K562 (cell line): ENCODE results near the gene FFAR1. TPM values are rescaled to one million over a fixed set of nuclear protein-coding genes. Genes with fewer than 3 reads are reported as not detected.

Experiments used
- ATF1 ChIP-seq, 2 experiments: fragments of 450-650 bp in 1 of 2; IDR thresholded peaks; 2 replicates each; pipeline ENCODE4 v1.6.1; 2016; ENCODE audit warnings: missing compliant biosample characterization in 1 of 2, missing genetic modification characterization in 1 of 2
- BCL6 ChIP-seq: fragments of 250-450 bp; sonication (Bioruptor Pico); IDR thresholded peaks from 2 replicates; pipeline ENCODE4 v1.4.0; 2020
- ETS2 ChIP-seq: IDR thresholded peaks from 2 replicates; pipeline ENCODE4 v1.6.1; 2016; ENCODE audit warnings: borderline replicate concordance, missing genetic modification characterization, mild to moderate bottlenecking, moderate library complexity, missing compliant biosample characterization; ENCODE audit not compliant: poor library complexity, severe bottlenecking
- GTF3C2 ChIP-seq: IDR thresholded peaks from 3 replicates; pipeline ENCODE4 v1.6.1; 2011; ENCODE audit warnings: borderline replicate concordance, mild to moderate bottlenecking, moderate library complexity; ENCODE audit not compliant: insufficient read length; ENCODE audit errors: extremely low read depth
- MAFG ChIP-seq: fragments of 450-650 bp; conservative IDR thresholded peaks from 2 replicates; pipeline ENCODE4 v1.6.1; 2016; ENCODE audit warnings: missing genetic modification characterization, missing compliant biosample characterization
- MAZ ChIP-seq, 2 experiments: fragments of 450-650 bp in 1 of 2; sonication (generic) in 1 of 2; formaldehyde crosslinking; IDR thresholded peaks in 1 of 2; conservative IDR thresholded peaks in 1 of 2; 2 replicates each; pipeline versions ENCODE4 v1.4.0 to v1.5.0; 2020; ENCODE audit warnings: mild to moderate bottlenecking in 1 of 2, missing genetic modification reagents in 1 of 2
- MLX ChIP-seq, 2 experiments: fragments of 450-650 bp in 1 of 2; sonication (generic) in 1 of 2; formaldehyde crosslinking; conservative IDR thresholded peaks; 2 replicates each; pipeline versions ENCODE4 v1.4.0 to v1.8.1; 2020 to 2022; ENCODE audit warnings: mild to moderate bottlenecking in 1 of 2, missing genetic modification reagents in 1 of 2
- POLR3G ChIP-seq: IDR thresholded peaks from 2 replicates; pipeline ENCODE4 v1.6.1; 2011; ENCODE audit not compliant: insufficient read length, insufficient replicate concordance; ENCODE audit errors: extremely low read depth
- STAT6 ChIP-seq: sonication (generic); formaldehyde crosslinking; IDR thresholded peaks from 2 replicates; pipeline ENCODE4 v1.8.1; 2023; ENCODE audit warnings: mild to moderate bottlenecking, missing genetic modification reagents
- TARDBP ChIP-seq: fragments of 450-650 bp; IDR thresholded peaks from 2 replicates; pipeline ENCODE4 v1.6.1; 2016
- USF2 ChIP-seq: sonication (generic); formaldehyde crosslinking; IDR thresholded peaks from 2 replicates; pipeline ENCODE4 v1.5.0; 2020; ENCODE audit warnings: missing genetic modification reagents
- XRCC3 ChIP-seq: fragments of 450-650 bp; IDR thresholded peaks from 2 replicates; pipeline ENCODE4 v1.6.1; 2017; ENCODE audit warnings: mild to moderate bottlenecking, moderate library complexity
- ZBTB17 ChIP-seq: fragments of 450-650 bp; formaldehyde crosslinking; IDR thresholded peaks from 2 replicates; pipeline ENCODE4 v1.4.0; 2020; ENCODE audit warnings: mild to moderate bottlenecking
- ZBTB43 ChIP-seq: sonication (generic); formaldehyde crosslinking; IDR thresholded peaks from 2 replicates; pipeline ENCODE4 v1.8.0; 2023; ENCODE audit warnings: mild to moderate bottlenecking, missing genetic modification reagents
- ZNF277 ChIP-seq: fragments of 250-450 bp; sonication (Bioruptor Pico); IDR thresholded peaks from 2 replicates; pipeline ENCODE4 v1.8.0; 2022; ENCODE audit warnings: inconsistent platforms, mild to moderate bottlenecking, moderate library complexity, borderline replicate concordance
- ZNF76 ChIP-seq: fragments of 250-450 bp; sonication (Bioruptor Pico); IDR thresholded peaks from 2 replicates; pipeline ENCODE4 v1.4.0; 2020; ENCODE audit warnings: mild to moderate bottlenecking, moderate library complexity, borderline replicate concordance
- polyA plus RNA-seq, 8 experiments: library from polyadenylated mRNA; depleted of rRNA in 4 of 8; stranded (reverse) in 5 of 8; unstranded in 3 of 8; fragments of >200 nt; fragmentation: Nextera tagmentation in 2 of 8; fragmentation: Illumina TruSeq in 1 of 8; extraction: Ambion mirVana in 2 of 8; extraction: Trizol in 1 of 8; gene quantifications; 2 replicates each; pipeline versions ENCODE4 v1.2.1 to v1.2.3, GENCODE V29; 2011 to 2014; ENCODE audit warnings: inconsistent platforms in 1 of 8, missing spikeins in 1 of 8
- total RNA-seq, 7 experiments: library from RNA; depleted of rRNA in 6 of 7; stranded (reverse); fragments of >200 nt in 6 of 7; fragmentation: Illumina TruSeq in 2 of 7; extraction: Trizol in 2 of 7; gene quantifications; 2 replicates each; pipeline versions ENCODE4 v1.2.1 to v1.2.3, GENCODE V29; 2011 to 2021; ENCODE audit warnings: low replicate concordance in 1 of 7

The FFAR1 gene
- total and polyA plus RNA-seq, 9 of the 15 experiments (the other 6 are each of a cell fraction or from before 2014, with no cell fraction given), result not detected

- no peak for TF ChIP-seq USF2 (CRISPR knock-in tag)
- TF ChIP-seq ETS2, result no peak
- no peak for TF ChIP-seq BCL6 (CRISPR knock-in tag)
- no peak for TF ChIP-seq MLX (CRISPR knock-in tag; conservative IDR thresholded peaks at IDR 0.05)
- peak; percentile 46 to 78; a peak in 3 of 4 replicates for TF ChIP-seq MAZ (CRISPR knock-in tag; conservative IDR thresholded peaks at IDR 0.05 in 1 of 2, IDR thresholded peaks at IDR 0.05 in 1 of 2)
- no peak for TF ChIP-seq POLR3G
- no peak for TF ChIP-seq XRCC3
- TF ChIP-seq ZNF76 (CRISPR knock-in tag), result peak; percentile 49; the same call in 1 of the 2 replicates
- peak; percentile 28; the same call in 1 of the 2 replicates for TF ChIP-seq TARDBP
- no peak for TF ChIP-seq ZNF277 (CRISPR knock-in tag)
- no peak for TF ChIP-seq GTF3C2
- TF ChIP-seq MAFG (tag), result no peak
- no peak for TF ChIP-seq ATF1 (CRISPR knock-in tag; IDR thresholded peaks at IDR 0.05)
- TF ChIP-seq ATF1 (tag; IDR thresholded peaks at IDR 0.05), result peak; percentile 76
- TF ChIP-seq ZBTB17 (CRISPR knock-in tag), result no peak
- TF ChIP-seq ZBTB43, result no peak
- no peak for TF ChIP-seq STAT6
These were observed 38.0 kb upstream of the FFAR1 start (continued) for GRCh38 chr19:35309481-35310279.
